Stimulated activated naive CD8-positive, alpha-beta T cell treated with anti-CD3 and anti-CD28 coated beads, Interleukin-15, amount 100 ng/mL, for 72 hours (primary cell): ENCODE measurements around the gene JAKMIP3.

ENCODE experiments used
- ATAC-seq: fragments of 150-1000 bp; cut with Tn5 transposase; 2 replicates; pipeline ENCODE4 v1.10.0; 2021; ENCODE audit warnings: mild to moderate bottlenecking, moderate library complexity
- DNase-seq, 2 donors: peaks; one replicate each; pipeline ENCODE4 v3.0.0; 2021 to 2022
- H3K27ac Mint-ChIP-seq, 2 donors: one replicate each; pipeline ENCODE4 v1.8.0; 2022; ENCODE audit warnings: mild to moderate bottlenecking in 2 of 2, mixed read lengths in 2 of 2, moderate library complexity in 2 of 2
- H3K27me3 Mint-ChIP-seq: one replicate; pipeline ENCODE4 v1.8.0; 2022; ENCODE audit warnings: mixed read lengths
- H3K4me1 Mint-ChIP-seq: one replicate; pipeline ENCODE4 v1.8.0; 2022; ENCODE audit warnings: mild to moderate bottlenecking, mixed read lengths
- H3K4me3 Mint-ChIP-seq, 2 donors: one replicate each; pipeline ENCODE4 v1.8.0; 2022; ENCODE audit warnings: mild to moderate bottlenecking in 2 of 2, mixed read lengths in 2 of 2, moderate library complexity in 1 of 2
- H3K9me3 Mint-ChIP-seq, 2 donors: one replicate each; pipeline ENCODE4 v1.8.0; 2022; ENCODE audit warnings: mixed read lengths in 2 of 2

JAKMIP3 gene

GRCh38 chr10:132097609-132098377 lies 32.0 kb downstream of the JAKMIP3 start:
- ATAC-seq (no peak), DNase-seq (no peak)
- Mint-ChIP-seq H3K27me3 (peaks cover 93% of the 10 kb centered on the region), H3K9me3 (no peaks in the 10 kb centered on the region), H3K27ac (no peak overlapping the region), H3K4me1 (peaks cover 17% of the 10 kb centered on the region), H3K4me3 (no peak overlapping the region)

- Mint-ChIP-seq H3K27ac (no peak overlapping the region), H3K9me3 (no peaks in the 10 kb centered on the region), H3K27me3 (peaks cover 91% of the 10 kb centered on the region), H3K4me3 (no peak overlapping the region), H3K4me1 (peaks cover 17% of the 10 kb centered on the region)
- no peak for ATAC-seq
- no peak for DNase-seq
Measured at GRCh38 chr10:132098539-132099388, 33.0 kb downstream of the JAKMIP3 start.

GRCh38 chr10:132099389-132100090 lies 33.8 kb downstream of the JAKMIP3 start:
- peaks cover 90% of the 10 kb centered on the region for H3K27me3 Mint-ChIP-seq
- H3K4me1 Mint-ChIP-seq = peaks cover 17% of the 10 kb centered on the region
- ATAC-seq (no peak), DNase-seq (no peak)
- H3K27ac Mint-ChIP-seq = no peak overlapping the region
- no peaks in the 10 kb centered on the region for H3K9me3 Mint-ChIP-seq
- H3K4me3 Mint-ChIP-seq = no peak overlapping the region

DNA sequence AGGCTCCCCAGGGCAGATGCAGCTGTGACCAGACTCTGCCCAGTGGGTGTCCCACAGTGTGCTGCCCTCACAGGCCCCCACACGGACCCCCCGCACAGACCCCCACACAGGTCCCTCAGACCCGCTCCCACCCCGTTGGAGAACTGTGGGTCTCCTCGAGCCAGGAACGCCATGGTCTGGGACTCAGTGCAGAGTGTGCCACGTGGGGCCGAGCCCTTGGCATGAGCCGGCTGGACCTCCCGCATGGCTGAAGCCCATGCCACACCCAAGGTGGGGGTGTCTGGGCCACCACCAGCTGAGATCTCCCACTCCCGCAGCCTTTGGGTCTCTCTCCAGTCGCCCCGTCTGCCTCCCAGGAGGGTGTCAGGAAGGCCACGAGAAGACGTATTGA lies 34.3 kb downstream of the JAKMIP3 start:
- Mint-ChIP-seq H3K4me1 (peaks cover 16% of the 10 kb centered on the region), H3K4me3 (no peak overlapping the region), H3K9me3 (no peaks in the 10 kb centered on the region), H3K27me3 (peaks cover 85% of the 10 kb centered on the region), H3K27ac (no peak overlapping the region)
- peak; percentile 34 for ATAC-seq
- no peak for DNase-seq

GRCh38 chr10:132100556-132101349 lies 35.0 kb downstream of the JAKMIP3 start:
- Mint-ChIP-seq H3K4me1 (peaks cover 10% of the 10 kb centered on the region), H3K27ac (no peak overlapping the region), H3K4me3 (no peak overlapping the region), H3K27me3 (peaks cover 78% of the 10 kb centered on the region), H3K9me3 (no peaks in the 10 kb centered on the region)
- no peak for ATAC-seq
- DNase-seq = no peak

GRCh38 chr10:132101529-132101928 lies 35.8 kb downstream of the JAKMIP3 start:
- peaks cover 71% of the 10 kb centered on the region for H3K27me3 Mint-ChIP-seq
- DNase-seq (no peak), ATAC-seq (no peak)
- peaks cover 2% of the 10 kb centered on the region for H3K4me1 Mint-ChIP-seq
- H3K4me3 Mint-ChIP-seq = no peak overlapping the region
- no peak overlapping the region for H3K27ac Mint-ChIP-seq
- no peaks in the 10 kb centered on the region for H3K9me3 Mint-ChIP-seq

DNA sequence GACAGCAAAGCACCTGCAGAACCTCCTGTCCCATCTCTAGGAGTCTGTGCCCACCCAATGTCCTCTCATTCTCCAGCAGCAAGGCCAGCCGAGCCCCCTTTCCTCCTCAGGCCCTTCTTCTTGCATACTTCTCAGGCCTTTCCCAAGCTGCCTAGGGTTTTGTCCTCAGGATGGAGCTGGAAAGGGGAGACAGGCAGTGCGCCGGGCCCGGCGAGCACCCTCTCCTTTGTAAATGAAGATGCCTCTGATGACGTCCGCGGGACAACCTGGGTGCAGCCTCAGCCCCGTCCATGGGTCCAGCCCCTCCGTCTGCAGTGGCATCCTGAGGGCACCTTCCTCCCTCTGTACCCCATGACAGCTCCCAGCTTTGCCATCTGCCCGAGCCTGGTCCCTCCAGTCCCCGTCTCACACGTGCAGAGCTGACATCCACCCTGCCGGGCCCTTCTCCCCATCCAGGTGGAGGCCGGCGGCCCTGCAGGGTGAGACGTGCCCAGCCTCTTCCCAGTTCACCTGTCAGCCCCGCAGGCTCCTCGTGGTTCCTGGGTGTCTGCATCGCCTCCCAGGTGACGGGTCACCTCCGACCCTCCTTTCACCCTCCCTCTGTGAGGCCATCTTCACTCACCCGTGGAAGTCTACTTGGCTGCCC lies 36.4 kb downstream of the JAKMIP3 start:
- no peaks in the 10 kb centered on the region for H3K9me3 Mint-ChIP-seq
- no peaks in the 10 kb centered on the region for H3K4me1 Mint-ChIP-seq
- no peak overlapping the region for H3K27ac Mint-ChIP-seq
- DNase-seq = no peak
- no peak for ATAC-seq
- no peak overlapping the region for H3K4me3 Mint-ChIP-seq
- H3K27me3 Mint-ChIP-seq = peaks cover 64% of the 10 kb centered on the region

GRCh38 chr10:132102717-132103110 lies 37.0 kb downstream of the JAKMIP3 start:
- DNase-seq = no peak
- Mint-ChIP-seq H3K4me1 (no peaks in the 10 kb centered on the region), H3K27ac (no peak overlapping the region), H3K4me3 (no peak overlapping the region), H3K27me3 (peaks cover 60% of the 10 kb centered on the region), H3K9me3 (no peaks in the 10 kb centered on the region)
- no peak for ATAC-seq

- Mint-ChIP-seq H3K27me3 (peaks cover 54% of the 10 kb centered on the region), H3K4me1 (no peaks in the 10 kb centered on the region), H3K9me3 (no peaks in the 10 kb centered on the region), H3K4me3 (no peak overlapping the region), H3K27ac (no peak overlapping the region)
- DNase-seq (no peak), ATAC-seq (no peak)
Measured at GRCh38 chr10:132103116-132103910, 37.6 kb downstream of the JAKMIP3 start.

DNA sequence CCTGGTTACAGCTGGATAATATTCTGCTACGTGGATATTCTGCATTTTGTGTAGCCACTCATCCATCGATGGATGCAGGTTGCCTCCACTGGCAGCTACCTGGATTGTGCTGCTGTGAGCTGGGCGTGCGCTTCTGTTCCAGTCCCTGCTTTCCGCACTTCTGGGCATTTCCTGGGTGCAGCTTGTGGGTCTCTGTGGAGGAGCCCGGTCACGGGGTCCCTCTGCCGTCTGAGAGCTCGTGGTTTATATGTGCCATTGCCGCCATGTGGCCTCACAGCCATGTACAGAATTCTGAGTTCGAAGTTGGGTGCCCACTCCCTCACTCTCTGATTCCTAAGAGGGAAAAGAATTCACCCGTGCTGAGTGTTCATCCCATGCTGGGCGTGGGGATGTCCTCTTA lies 38.3 kb downstream of the JAKMIP3 start:
- no peaks in the 10 kb centered on the region for H3K4me1 Mint-ChIP-seq
- no peak overlapping the region for H3K27ac Mint-ChIP-seq
- ATAC-seq = no peak
- no peak overlapping the region for H3K4me3 Mint-ChIP-seq
- no peaks in the 10 kb centered on the region for H3K9me3 Mint-ChIP-seq
- H3K27me3 Mint-ChIP-seq = peaks cover 47% of the 10 kb centered on the region
- no peak for DNase-seq

GRCh38 chr10:132104471-132105301 lies 38.9 kb downstream of the JAKMIP3 start:
- Mint-ChIP-seq H3K27ac (no peak overlapping the region), H3K4me3 (no peak overlapping the region), H3K27me3 (peaks cover 41% of the 10 kb centered on the region), H3K4me1 (no peaks in the 10 kb centered on the region), H3K9me3 (no peaks in the 10 kb centered on the region)
- ATAC-seq (no peak), DNase-seq (no peak)

DNA sequence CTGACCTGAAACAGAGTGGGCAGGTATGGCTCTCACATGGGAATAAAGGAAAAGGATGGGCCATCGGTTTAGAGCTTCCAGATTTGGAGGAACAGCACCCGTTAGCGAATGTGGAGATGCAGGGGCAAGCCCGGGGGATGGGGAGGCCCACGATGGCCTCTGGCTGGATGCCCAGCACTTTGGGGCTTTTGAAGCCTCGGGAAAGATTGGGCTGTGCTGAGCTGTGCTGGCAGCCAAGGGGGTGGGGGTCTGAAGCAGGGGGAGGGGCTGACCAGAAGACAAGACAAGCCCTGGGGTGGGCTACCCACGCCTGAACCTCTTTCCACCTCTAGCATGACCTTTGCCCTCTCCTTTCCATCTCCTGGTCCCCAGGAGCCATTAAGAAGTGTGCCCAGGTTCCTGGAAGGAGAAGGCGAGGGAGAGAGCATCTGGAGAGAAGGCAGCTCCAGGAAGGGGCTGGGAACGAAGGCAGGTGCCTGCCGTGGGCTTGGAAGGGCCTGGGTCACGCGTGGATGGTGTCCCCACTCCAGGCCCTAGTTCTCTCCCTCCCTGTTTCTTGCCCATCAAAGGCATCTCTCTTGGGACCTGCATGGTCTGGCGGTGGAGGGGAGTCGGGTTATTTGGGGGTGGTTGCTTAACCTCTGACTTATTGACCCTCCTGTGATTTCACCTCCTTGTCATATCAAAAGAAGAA lies 39.7 kb downstream of the JAKMIP3 start:
- Mint-ChIP-seq H3K4me1 (no peaks in the 10 kb centered on the region), H3K27ac (no peak overlapping the region), H3K27me3 (peaks cover 34% of the 10 kb centered on the region), H3K4me3 (no peak overlapping the region), H3K9me3 (no peaks in the 10 kb centered on the region)
- no peak for DNase-seq
- ATAC-seq = no peak

- no peaks in the 10 kb centered on the region for H3K9me3 Mint-ChIP-seq
- no peak for ATAC-seq
- peaks cover 24% of the 10 kb centered on the region for H3K27me3 Mint-ChIP-seq
- no peak overlapping the region for H3K27ac Mint-ChIP-seq
- no peak overlapping the region for H3K4me3 Mint-ChIP-seq
- H3K4me1 Mint-ChIP-seq = no peaks in the 10 kb centered on the region
- DNase-seq = no peak
Measured at GRCh38 chr10:132106431-132106830, 40.7 kb downstream of the JAKMIP3 start.
